IPS-20b (cell line): ENCODE results near the gene ZBTB47.

Experiments used
- H3K27ac ChIP-seq: one replicate; pipeline ENCODE4 v1.5.1; 2013; ENCODE audit warnings: low read length
- H3K27me3 ChIP-seq: 2 replicates; pipeline ENCODE4 v1.6.1; 2013; ENCODE audit warnings: mild to moderate bottlenecking, low read length, inconsistent platforms; ENCODE audit not compliant: insufficient read depth
- H3K36me3 ChIP-seq: 2 replicates; pipeline ENCODE4 v1.6.1; 2013; ENCODE audit warnings: low read depth, mild to moderate bottlenecking, inconsistent platforms, low read length, moderate library complexity; ENCODE audit not compliant: insufficient read depth
- H3K4me1 ChIP-seq: 2 replicates; pipeline ENCODE4 v1.6.1; 2013; ENCODE audit warnings: mild to moderate bottlenecking, control low read depth, inconsistent platforms, low read length, moderate library complexity; ENCODE audit not compliant: insufficient read depth
- H3K4me3 ChIP-seq: 2 replicates; pipeline ENCODE4 v1.5.1; 2013; ENCODE audit warnings: mild to moderate bottlenecking, low read length, inconsistent platforms
- H3K9ac ChIP-seq: 2 replicates; pipeline ENCODE4 v1.6.1; 2013; ENCODE audit warnings: low read depth, mild to moderate bottlenecking, inconsistent platforms, low read length, moderate library complexity
- H3K9me3 ChIP-seq: 2 replicates; pipeline ENCODE4 v1.6.1; 2013; ENCODE audit warnings: mild to moderate bottlenecking, low read depth, low read length, inconsistent platforms; ENCODE audit not compliant: insufficient read depth

The ZBTB47 gene

GRCh38 chr3:42638339-42638842 is 15.1 kb upstream of the ZBTB47 start:
- Histone ChIP-seq H3K36me3 (peaks cover 98% of the 10 kb centered on the region), H3K4me1 (no peaks in the 10 kb centered on the region), H3K4me3 (no peak overlapping the region), H3K27me3 (no peaks in the 10 kb centered on the region), H3K27ac (no peak overlapping the region), H3K9me3 (no peaks in the 10 kb centered on the region), H3K9ac (no peak overlapping the region)

- Histone ChIP-seq H3K27ac (no peak overlapping the region), H3K36me3 (peaks cover 98% of the 10 kb centered on the region), H3K9me3 (no peaks in the 10 kb centered on the region), H3K4me1 (no peaks in the 10 kb centered on the region), H3K4me3 (no peak overlapping the region), H3K9ac (no peak overlapping the region), H3K27me3 (no peaks in the 10 kb centered on the region)
Measured at GRCh38 chr3:42639192-42639591, 14.3 kb upstream of the ZBTB47 start.

- no peaks in the 10 kb centered on the region for H3K4me1 ChIP-seq
- H3K4me3 ChIP-seq, result no peak overlapping the region
- peaks cover 98% of the 10 kb centered on the region for H3K36me3 ChIP-seq
- no peaks in the 10 kb centered on the region for H3K27me3 ChIP-seq
- no peaks in the 10 kb centered on the region for H3K9me3 ChIP-seq
- H3K27ac ChIP-seq, result no peak overlapping the region
- H3K9ac ChIP-seq, result no peak overlapping the region
Measured at GRCh38 chr3:42640129-42640528, 13.4 kb upstream of the ZBTB47 start.

GRCh38 chr3:42640771-42641370 is 12.6 kb upstream of the ZBTB47 start:
- Histone ChIP-seq H3K36me3 (peaks cover 98% of the 10 kb centered on the region), H3K27me3 (no peaks in the 10 kb centered on the region), H3K9me3 (no peaks in the 10 kb centered on the region), H3K27ac (no peak overlapping the region), H3K4me1 (no peaks in the 10 kb centered on the region), H3K4me3 (no peak overlapping the region), H3K9ac (no peak overlapping the region)

GRCh38 chr3:42647821-42648459 is 5.6 kb upstream of the ZBTB47 start:
- Histone ChIP-seq H3K27me3 (no peaks in the 10 kb centered on the region), H3K4me3 (no peak overlapping the region), H3K27ac (peak overlapping the region; percentile 17), H3K9ac (no peak overlapping the region; the same call in 1 of the 2 replicates), H3K4me1 (peaks cover 31% of the 10 kb centered on the region), H3K36me3 (peaks cover 70% of the 10 kb centered on the region), H3K9me3 (no peaks in the 10 kb centered on the region)

GRCh38 chr3:42649006-42649405 is 4.5 kb upstream of the ZBTB47 start:
- Histone ChIP-seq H3K9me3 (no peaks in the 10 kb centered on the region), H3K27ac (no peak overlapping the region), H3K9ac (no peak overlapping the region), H3K27me3 (no peaks in the 10 kb centered on the region), H3K4me3 (no peak overlapping the region), H3K36me3 (peaks cover 60% of the 10 kb centered on the region), H3K4me1 (peaks cover 34% of the 10 kb centered on the region)

- H3K27me3 ChIP-seq, result no peaks in the 10 kb centered on the region
- H3K9ac ChIP-seq, result no peak overlapping the region
- peak overlapping the region; percentile 29 for H3K27ac ChIP-seq
- H3K36me3 ChIP-seq, result peaks cover 52% of the 10 kb centered on the region
- H3K4me1 ChIP-seq, result peaks cover 34% of the 10 kb centered on the region
- no peaks in the 10 kb centered on the region for H3K9me3 ChIP-seq
- no peak overlapping the region for H3K4me3 ChIP-seq
Measured at GRCh38 chr3:42649783-42650182, 3.7 kb upstream of the ZBTB47 start.

GRCh38 chr3:42651248-42652091 is 2.0 kb upstream of the ZBTB47 start:
- Histone ChIP-seq H3K27ac (no peak overlapping the region), H3K4me1 (peaks cover 40% of the 10 kb centered on the region), H3K27me3 (no peaks in the 10 kb centered on the region), H3K36me3 (peaks cover 35% of the 10 kb centered on the region), H3K9ac (no peak overlapping the region), H3K9me3 (no peaks in the 10 kb centered on the region), H3K4me3 (no peak overlapping the region)

GRCh38 chr3:42652251-42652610 is 1.3 kb upstream of the ZBTB47 start:
- H3K27ac ChIP-seq, result no peak overlapping the region
- peaks cover 27% of the 10 kb centered on the region for H3K36me3 ChIP-seq
- no peaks in the 10 kb centered on the region for H3K27me3 ChIP-seq
- H3K4me1 ChIP-seq, result peaks cover 35% of the 10 kb centered on the region
- H3K4me3 ChIP-seq, result no peak overlapping the region
- H3K9me3 ChIP-seq, result no peaks in the 10 kb centered on the region
- no peak overlapping the region for H3K9ac ChIP-seq

- Histone ChIP-seq H3K27ac (no peak overlapping the region), H3K36me3 (peaks cover 22% of the 10 kb centered on the region), H3K27me3 (no peaks in the 10 kb centered on the region), H3K4me1 (peaks cover 30% of the 10 kb centered on the region), H3K9ac (no peak overlapping the region), H3K9me3 (no peaks in the 10 kb centered on the region), H3K4me3 (peak overlapping the region; percentile 70; the same call in 1 of the 2 replicates)
Measured at GRCh38 chr3:42652611-42653302, 740 bp upstream of the ZBTB47 start.

- Histone ChIP-seq H3K4me3 (peak overlapping the region; percentile 70; the same call in 1 of the 2 replicates), H3K27ac (no peak overlapping the region), H3K9ac (peak overlapping the region; percentile 66; the same call in 1 of the 2 replicates), H3K27me3 (no peaks in the 10 kb centered on the region), H3K4me1 (peaks cover 25% of the 10 kb centered on the region), H3K36me3 (peaks cover 17% of the 10 kb centered on the region), H3K9me3 (no peaks in the 10 kb centered on the region)
Measured at GRCh38 chr3:42653303-42653559, 266 bp upstream of the ZBTB47 start.
